CD4-positive, alpha-beta T cell (primary cell): ENCODE results near the gene IGF1R. TPM values are rescaled to one million over a fixed set of nuclear protein-coding genes. Genes with fewer than 3 reads are reported as not detected.

Experiments
- ATAC-seq: fragments of 200-7000 bp; cut with Tn5 transposase; one replicate; pipeline ENCODE4 v1.10.0; 2022; ENCODE audit warnings: mild to moderate bottlenecking; ENCODE audit not compliant: poor library complexity
- CTCF ChIA-PET: fragments of 350-600 bp; sonication (Branson Sonifier 250); formaldehyde crosslinking; loops from one replicate; lab custom pipeline; 2021; ENCODE audit warnings: antibody characterized with exemption, inconsistent platforms; lab: Charles Lee
- POLR2A ChIA-PET: fragments of 350-600 bp; sonication (Branson Sonifier 250); formaldehyde crosslinking; loops from one replicate; lab custom pipeline; 2021; ENCODE audit warnings: antibody characterized with exemption, inconsistent platforms; lab: Charles Lee
- DNase-seq, 14 experiments: peaks; one replicate each; pipeline ENCODE4 v3.0.0-alpha.2; 2013 to 2020; ENCODE audit warnings: mixed read lengths in 2 of 14
- H3K27ac ChIP-seq, 2 donors: one replicate each; pipeline versions ENCODE4 v1.5.1 to v1.7.0; 2013; ENCODE audit warnings: low read length in 2 of 2, low read depth in 1 of 2, mild to moderate bottlenecking in 1 of 2
- H3K27me3 ChIP-seq, 2 experiments: 1 replicate in 1 of 2; 2 replicates in 1 of 2; pipeline versions ENCODE4 v1.6.1 to v1.7.0; 2013; ENCODE audit warnings: low read length in 2 of 2, control low read depth in 1 of 2, mild to moderate bottlenecking in 1 of 2, moderate library complexity in 1 of 2; ENCODE audit not compliant: insufficient read depth in 2 of 2, control insufficient read depth in 1 of 2
- H3K36me3 ChIP-seq: one replicate; pipeline ENCODE4 v1.6.1; 2013; ENCODE audit warnings: low read length, control low read depth; ENCODE audit not compliant: insufficient read depth
- H3K4me1 ChIP-seq: one replicate; pipeline ENCODE4 v1.6.1; 2013; ENCODE audit warnings: low read length, control low read depth; ENCODE audit not compliant: insufficient read depth
- H3K4me3 ChIP-seq: one replicate; pipeline ENCODE4 v1.5.1; 2013; ENCODE audit warnings: mild to moderate bottlenecking, low read length, moderate library complexity
- H3K9me3 ChIP-seq, 2 experiments: 1 replicate in 1 of 2; 2 replicates in 1 of 2; pipeline versions ENCODE4 v1.6.1 to v1.7.0; 2013; ENCODE audit warnings: low read length in 2 of 2, mild to moderate bottlenecking in 2 of 2, control low read depth in 1 of 2, moderate library complexity in 1 of 2; ENCODE audit not compliant: control insufficient read depth in 1 of 2, insufficient read depth in 1 of 2
- H3K27ac Mint-ChIP-seq: one replicate; pipeline ENCODE4 v1.8.0; 2020; ENCODE audit warnings: mixed read lengths
- H3K27me3 Mint-ChIP-seq: one replicate; pipeline ENCODE4 v1.8.0; 2021; ENCODE audit warnings: mixed read lengths
- H3K36me3 Mint-ChIP-seq: one replicate; pipeline ENCODE4 v1.8.0; 2021; ENCODE audit warnings: low read depth, mixed read lengths
- H3K4me1 Mint-ChIP-seq: one replicate; pipeline ENCODE4 v1.8.0; 2021; ENCODE audit warnings: low read depth, mixed read lengths
- H3K4me3 Mint-ChIP-seq: one replicate; pipeline ENCODE4 v1.8.0; 2020; ENCODE audit warnings: mild to moderate bottlenecking, mixed read lengths
- H3K9me3 Mint-ChIP-seq: one replicate; pipeline ENCODE4 v1.8.0; 2020; ENCODE audit warnings: mixed read lengths
- CTCF ChIP-seq: fragments of 200-600 bp; IDR thresholded peaks from one replicate; pipeline ENCODE4 v1.8.0; 2022; ENCODE audit warnings: antibody characterized with exemption, mild to moderate bottlenecking
- intact Hi-C, 2 experiments: fragments of 100-400 bp; cut with DNase I in 1 of 2; cut with micrococcal nuclease in 1 of 2; formaldehyde crosslinking; loops; one replicate each; pipeline versions ENCODE4 v1.15.1 to v1.9.0; 2023 to 2025; cut with DNase I, micrococcal nuclease
- total RNA-seq, 174 experiments: library from RNA in 2 of 174; stranded (reverse) in 2 of 174; gene quantifications; one replicate each; pipeline ENCODE4 v1.2.3 and lab custom pipeline; 2021 to 2026

Gene IGF1R
- total RNA-seq, 2 experiments from 2014 or later, result 39.2 to 40.3 TPM

GRCh38 chr15:98760975-98761374 is 112.6 kb downstream of the IGF1R start:
- ATAC-seq, result no peak
- H3K4me1 ChIP-seq, result peaks cover 2% of the 10 kb centered on the region
- POLR2A ChIA-PET, result no interaction called here

GRCh38 chr15:98763179-98763578 is 114.8 kb downstream of the IGF1R start:
- H3K9me3 ChIP-seq, result no peaks in the 10 kb centered on the region
- H3K4me1 ChIP-seq, result peaks cover 2% of the 10 kb centered on the region
- TF ChIP-seq CTCF, result no peak
- ChIA-PET CTCF (interaction anchor here (2.0 kb wide), 1 partner anchor 16 kb away, joined by 4 read pairs; no protein-coding TSS in a partner anchor), POLR2A (interaction anchor here (1.6 kb wide), 1 partner anchor 9 kb away, joined by 3 read pairs; no protein-coding TSS in a partner anchor)
- no peak overlapping the region for H3K27ac Mint-ChIP-seq
- no peak overlapping the region for H3K27ac ChIP-seq
- intact Hi-C loops, result no loop called here
- no peak overlapping the region for H3K4me3 Mint-ChIP-seq
- no peaks in the 10 kb centered on the region for H3K27me3 Mint-ChIP-seq
- H3K4me3 ChIP-seq, result no peak overlapping the region
- no peaks in the 10 kb centered on the region for H3K9me3 Mint-ChIP-seq
- H3K27me3 ChIP-seq, result no peaks in the 10 kb centered on the region
- H3K36me3 ChIP-seq, result no peaks in the 10 kb centered on the region
- DNase-seq (no peak), ATAC-seq (no peak)
- H3K4me1 Mint-ChIP-seq, result peaks cover 69% of the 10 kb centered on the region
- H3K36me3 Mint-ChIP-seq, result no peaks in the 10 kb centered on the region

More at GRCh38 chr15:98760975-98761374, 112.6 kb downstream of the IGF1R start:
- H3K27me3 ChIP-seq, result no peaks in the 10 kb centered on the region
- H3K4me3 ChIP-seq, result no peak overlapping the region
- no peak for TF ChIP-seq CTCF
- no peaks in the 10 kb centered on the region for H3K9me3 Mint-ChIP-seq
- no peak overlapping the region for H3K27ac Mint-ChIP-seq
- H3K36me3 Mint-ChIP-seq, result no peaks in the 10 kb centered on the region
- H3K4me3 Mint-ChIP-seq, result no peak overlapping the region
- no peak for DNase-seq
- H3K27me3 Mint-ChIP-seq, result no peaks in the 10 kb centered on the region
- CTCF ChIA-PET, result interaction anchor here (1.0 to 1.3 kb wide), 4 partner anchors 10 to 42 kb away, joined by 3 to 5 read pairs (median 4); no protein-coding TSS in a partner anchor
- H3K27ac ChIP-seq, result no peak overlapping the region
- intact Hi-C loops, result no loop called here
- H3K4me1 Mint-ChIP-seq, result peaks cover 57% of the 10 kb centered on the region
- no peaks in the 10 kb centered on the region for H3K9me3 ChIP-seq
- H3K36me3 ChIP-seq, result no peaks in the 10 kb centered on the region

GRCh38 chr15:98764291-98764690 is 116.0 kb downstream of the IGF1R start:
- ChIA-PET CTCF (interaction anchor here (2.0 kb wide), 1 partner anchor 15 kb away, joined by 4 read pairs; no protein-coding TSS in a partner anchor), POLR2A (no interaction called here)
- Mint-ChIP-seq H3K27ac (no peak overlapping the region), H3K4me1 (peaks cover 64% of the 10 kb centered on the region), H3K4me3 (no peak overlapping the region), H3K36me3 (no peaks in the 10 kb centered on the region), H3K27me3 (no peaks in the 10 kb centered on the region), H3K9me3 (no peaks in the 10 kb centered on the region)
- H3K4me3 ChIP-seq, result no peak overlapping the region
- intact Hi-C loops, result no loop called here
- ATAC-seq, result no peak
- H3K36me3 ChIP-seq, result no peaks in the 10 kb centered on the region
- no peaks in the 10 kb centered on the region for H3K27me3 ChIP-seq
- TF ChIP-seq CTCF, result no peak
- H3K9me3 ChIP-seq, result no peaks in the 10 kb centered on the region
- DNase-seq, result no peak
- no peak overlapping the region for H3K27ac ChIP-seq
- H3K4me1 ChIP-seq, result peaks cover 2% of the 10 kb centered on the region
